PC-3 (cell line): ENCODE results near the gene KCNK6. TPM values are rescaled to one million over a fixed set of nuclear protein-coding genes. Genes with fewer than 3 reads are reported as not detected.

Experiments used
- ATAC-seq: fragments of 200-7000 bp; cut with Tn5 transposase; 2 replicates; pipeline ENCODE4 v1.9.1; 2020; ENCODE audit warnings: mild to moderate bottlenecking, moderate library complexity
- BruUV-seq: library from RNA; stranded (reverse); fragments of 400-500 nt; replicated peaks from 2 replicates; lab custom pipeline; 2021; lab: Mats Ljungman, UMichigan
- CTCF ChIA-PET: fragments of 300-600 bp; sonication (Branson Sonifier 250); formaldehyde crosslinking; loops from one replicate; lab custom pipeline; 2022; ENCODE audit warnings: antibody characterized with exemption; lab: Charles Lee
- POLR2A ChIA-PET: fragments of 300-600 bp; sonication (Branson Sonifier 250); formaldehyde crosslinking; loops from one replicate; lab custom pipeline; 2022; ENCODE audit warnings: antibody characterized with exemption; ENCODE audit not compliant: unreplicated experiment; lab: Charles Lee
- DNase-seq: peaks from one replicate; pipeline ENCODE4 v3.0.0-alpha.2; 2015
- H2AFZ ChIP-seq: fragments of 300-600 bp; sonication (generic); 2 replicates; pipeline ENCODE4 v1.6.0; 2016; ENCODE audit warnings: antibody characterized with exemption, low read length
- H3F3A ChIP-seq: fragments of 300-600 bp; sonication (generic); one replicate; pipeline ENCODE4 v1.6.0; 2017; ENCODE audit warnings: antibody characterized with exemption, low read length, control low read depth, mild to moderate bottlenecking; ENCODE audit not compliant: unreplicated experiment
- H3K27ac ChIP-seq: fragments of 300-600 bp; sonication (generic); 2 replicates; pipeline ENCODE4 v1.5.1; 2016; ENCODE audit warnings: mild to moderate bottlenecking, low read length
- H3K27me3 ChIP-seq: fragments of 300-600 bp; sonication (generic); 2 replicates; pipeline ENCODE4 v1.6.1; 2016; ENCODE audit warnings: low read length, mixed read lengths
- H3K36me3 ChIP-seq: fragments of 300-600 bp; sonication (generic); 2 replicates; pipeline ENCODE4 v1.6.1; 2016; ENCODE audit warnings: low read depth, mixed run types, low read length, mixed read lengths
- H3K4me1 ChIP-seq: fragments of 300-600 bp; sonication (generic); 2 replicates; pipeline ENCODE4 v1.5.1; 2016; ENCODE audit warnings: low read length; ENCODE audit not compliant: insufficient read depth
- H3K4me2 ChIP-seq: fragments of 300-600 bp; sonication (generic); 2 replicates; pipeline ENCODE4 v1.6.0; 2016; ENCODE audit warnings: low read length
- H3K4me3 ChIP-seq: fragments of 300-600 bp; sonication (generic); 2 replicates; pipeline ENCODE4 v1.5.1; 2016; ENCODE audit warnings: mild to moderate bottlenecking, low read length, mixed read lengths
- H3K79me2 ChIP-seq: fragments of 300-600 bp; sonication (generic); 2 replicates; pipeline ENCODE4 v1.6.1; 2017; ENCODE audit warnings: low read length, mixed read lengths
- H3K9ac ChIP-seq: fragments of 300-600 bp; sonication (generic); 2 replicates; pipeline ENCODE4 v1.6.0; 2016; ENCODE audit warnings: mild to moderate bottlenecking, low read length
- H3K9me2 ChIP-seq: fragments of 300-600 bp; sonication (generic); replicated peaks from 2 replicates; pipeline ENCODE4 v1.6.1; 2016; ENCODE audit warnings: mixed run types, low read length, mixed read lengths
- H3K9me3 ChIP-seq: fragments of 300-600 bp; sonication (generic); 2 replicates; pipeline ENCODE4 v1.6.1; 2016; ENCODE audit warnings: low read length, mixed read lengths
- H4K20me1 ChIP-seq: fragments of 300-600 bp; sonication (generic); 2 replicates; pipeline ENCODE4 v1.6.1; 2016; ENCODE audit warnings: low read length, mixed read lengths
- EZH2 ChIP-seq: fragments of 300-600 bp; sonication (generic); IDR thresholded peaks from one replicate; pipeline ENCODE4 v1.6.1; 2017; ENCODE audit warnings: antibody characterized with exemption, mild to moderate bottlenecking, low read length; ENCODE audit not compliant: unreplicated experiment
- EZH2phosphoT487 ChIP-seq: fragments of 300-600 bp; sonication (generic); IDR thresholded peaks from 2 replicates; pipeline ENCODE4 v1.6.1; 2018; ENCODE audit warnings: mild to moderate bottlenecking, antibody characterized with exemption, low read length, borderline replicate concordance
- intact Hi-C: fragments of 100-400 bp; cut with micrococcal nuclease; formaldehyde crosslinking; loops from 2 replicates; pipeline ENCODE4 v1.9.0; 2023
- total RNA-seq: library from RNA; depleted of rRNA; stranded (reverse); fragments of >200 nt; gene quantifications from 2 replicates; pipeline ENCODE4 v1.2.3, GENCODE V29; 2014
- TF ChIP-seq, protein P1 (sequence below): fragments of 300-600 bp; sonication (generic); conservative IDR thresholded peaks from 2 replicates; pipeline ENCODE4 v1.5.1; 2017; ENCODE audit warnings: antibody characterized with exemption, low read depth, mild to moderate bottlenecking, low read length

Gene KCNK6
- total RNA-seq, 1 experiment from 2014 or later, result 3.3 TPM

GRCh38 chr19:38290631-38291147 is 29.0 kb upstream of the KCNK6 start:
- peak; percentile 99 for TF ChIP-seq EZH2phosphoT487
- TF ChIP-seq, protein P1, sequence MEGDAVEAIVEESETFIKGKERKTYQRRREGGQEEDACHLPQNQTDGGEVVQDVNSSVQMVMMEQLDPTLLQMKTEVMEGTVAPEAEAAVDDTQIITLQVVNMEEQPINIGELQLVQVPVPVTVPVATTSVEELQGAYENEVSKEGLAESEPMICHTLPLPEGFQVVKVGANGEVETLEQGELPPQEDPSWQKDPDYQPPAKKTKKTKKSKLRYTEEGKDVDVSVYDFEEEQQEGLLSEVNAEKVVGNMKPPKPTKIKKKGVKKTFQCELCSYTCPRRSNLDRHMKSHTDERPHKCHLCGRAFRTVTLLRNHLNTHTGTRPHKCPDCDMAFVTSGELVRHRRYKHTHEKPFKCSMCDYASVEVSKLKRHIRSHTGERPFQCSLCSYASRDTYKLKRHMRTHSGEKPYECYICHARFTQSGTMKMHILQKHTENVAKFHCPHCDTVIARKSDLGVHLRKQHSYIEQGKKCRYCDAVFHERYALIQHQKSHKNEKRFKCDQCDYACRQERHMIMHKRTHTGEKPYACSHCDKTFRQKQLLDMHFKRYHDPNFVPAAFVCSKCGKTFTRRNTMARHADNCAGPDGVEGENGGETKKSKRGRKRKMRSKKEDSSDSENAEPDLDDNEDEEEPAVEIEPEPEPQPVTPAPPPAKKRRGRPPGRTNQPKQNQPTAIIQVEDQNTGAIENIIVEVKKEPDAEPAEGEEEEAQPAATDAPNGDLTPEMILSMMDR, result no peak
- Histone ChIP-seq H4K20me1 (no peaks in the 10 kb centered on the region), H3K27me3 (no peaks in the 10 kb centered on the region), H3K79me2 (peaks cover 41% of the 10 kb centered on the region), H3K9ac (peak overlapping the region; percentile 60), H3K36me3 (peaks cover 22% of the 10 kb centered on the region), H3K27ac (peak overlapping the region; percentile 93), H3F3A (peaks cover 11% of the 10 kb centered on the region), H3K4me2 (peak overlapping the region; percentile 54), H3K9me3 (no peaks in the 10 kb centered on the region), H3K9me2 (no peaks in the 10 kb centered on the region), H3K4me3 (no peak overlapping the region), H2AFZ (no peak overlapping the region), H3K4me1 (peaks cover 34% of the 10 kb centered on the region)
- CTCF ChIA-PET, result interaction anchor here (1.0 kb wide), 1 partner anchor 13 kb away, joined by 4 read pairs; the partner anchor contains the start of gene C19orf33
- POLR2A ChIA-PET, result interaction anchor here (0.6 to 1.0 kb wide), 3 partner anchors 8 to 24 kb away, joined by 3 to 7 read pairs (median 3); no protein-coding TSS in a partner anchor
- peak; percentile 95 for ATAC-seq
- intact Hi-C loops, result loop anchor here (10.0 kb wide), 1 partner anchor 46 kb away; no protein-coding TSS in a partner anchor
- peak; percentile 97 for DNase-seq
- no TSS peak for BruUV-seq

DNA sequence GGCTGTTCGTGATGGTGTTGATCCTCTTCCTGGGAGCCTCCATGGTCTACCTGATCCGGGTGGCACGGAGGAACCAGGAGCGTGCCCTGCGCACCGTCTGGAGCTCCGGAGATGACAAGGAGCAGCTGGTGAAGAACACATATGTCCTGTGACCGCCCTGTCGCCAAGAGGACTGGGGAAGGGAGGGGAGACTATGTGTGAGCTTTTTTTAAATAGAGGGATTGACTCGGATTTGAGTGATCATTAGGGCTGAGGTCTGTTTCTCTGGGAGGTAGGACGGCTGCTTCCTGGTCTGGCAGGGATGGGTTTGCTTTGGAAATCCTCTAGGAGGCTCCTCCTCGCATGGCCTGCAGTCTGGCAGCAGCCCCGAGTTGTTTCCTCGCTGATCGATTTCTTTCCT is 27.8 kb upstream of the KCNK6 start:
- ATAC-seq (no peak), DNase-seq (no peak)
- Histone ChIP-seq H3K27ac (peak overlapping the region; percentile 93), H3K9me3 (no peaks in the 10 kb centered on the region), H2AFZ (no peak overlapping the region), H3K9me2 (no peaks in the 10 kb centered on the region), H3K36me3 (peaks cover 18% of the 10 kb centered on the region), H3K4me2 (no peak overlapping the region), H3K9ac (peak overlapping the region; percentile 60; the same call in 1 of the 2 replicates), H4K20me1 (no peaks in the 10 kb centered on the region), H3K4me1 (peaks cover 27% of the 10 kb centered on the region), H3K79me2 (peaks cover 29% of the 10 kb centered on the region), H3K4me3 (no peak overlapping the region), H3F3A (peaks cover 7% of the 10 kb centered on the region), H3K27me3 (no peaks in the 10 kb centered on the region)
- intact Hi-C loops, result loop anchor here (10.0 kb wide), 1 partner anchor 47 kb away; no protein-coding TSS in a partner anchor
- TF ChIP-seq, protein P1, result no peak
- TF ChIP-seq EZH2, result no peak
- no peak for TF ChIP-seq EZH2phosphoT487
- ChIA-PET CTCF (no interaction called here), POLR2A (no interaction called here)
- BruUV-seq, result no TSS peak

DNA sequence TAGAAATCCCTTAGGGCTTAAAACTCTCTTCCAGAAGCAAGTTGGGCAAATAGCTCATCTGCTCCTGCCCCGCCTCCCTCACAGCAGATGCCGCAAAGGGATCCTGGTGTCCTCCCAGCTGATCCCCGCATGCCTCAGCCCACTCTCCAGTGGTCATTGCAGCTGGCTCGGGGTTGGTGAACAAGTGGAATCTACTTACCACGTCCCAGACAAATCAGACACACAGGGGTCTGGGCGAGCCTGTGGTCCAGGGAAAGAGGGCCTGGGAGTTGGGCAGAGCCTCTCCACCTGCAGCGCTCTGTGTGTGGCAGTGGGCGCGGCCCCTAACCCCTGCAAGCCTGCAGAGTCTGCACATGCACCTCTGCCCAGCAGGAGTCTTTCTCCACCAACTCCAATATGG is 26.4 kb upstream of the KCNK6 start:
- ATAC-seq, result no peak
- POLR2A ChIA-PET, result no interaction called here

More for the DNA sequence above, 26.4 kb upstream of the KCNK6 start:
- intact Hi-C loops, result loop anchor here (10.0 kb wide), 1 partner anchor 48 kb away; no protein-coding TSS in a partner anchor
- TF ChIP-seq, protein P1, result no peak
- TF ChIP-seq EZH2, result no peak
- H3K9me2 ChIP-seq, result no peaks in the 10 kb centered on the region
- BruUV-seq, result no TSS peak
- H3K27me3 ChIP-seq, result no peaks in the 10 kb centered on the region
- no peak overlapping the region for H3K27ac ChIP-seq
- no peaks in the 10 kb centered on the region for H4K20me1 ChIP-seq
- H3K4me2 ChIP-seq, result no peak overlapping the region
- no peaks in the 10 kb centered on the region for H3K9me3 ChIP-seq
- peaks cover 20% of the 10 kb centered on the region for H3K79me2 ChIP-seq
- H3K9ac ChIP-seq, result no peak overlapping the region
- peaks cover 7% of the 10 kb centered on the region for H3F3A ChIP-seq
- no peak overlapping the region for H2AFZ ChIP-seq
- H3K4me3 ChIP-seq, result no peak overlapping the region
- H3K36me3 ChIP-seq, result peaks cover 13% of the 10 kb centered on the region
- CTCF ChIA-PET, result no interaction called here
- DNase-seq, result no peak
- peaks cover 34% of the 10 kb centered on the region for H3K4me1 ChIP-seq
